Skin epidermis (tissue), 12 donors: Measurements from ENCODE around the gene CRCP.
"Not testable (repeated sequence)": the region's sequence is repeated elsewhere in the genome, so short reads cannot be mapped to it uniquely, and the experiment has no call there.

Source experiments
- H3K27ac ChIP-seq, 21 experiments: fragments of 200-600 bp; sonication (generic) in 11 of 21; one replicate each; pipeline ENCODE4 v1.5.0; 2020; ENCODE audit warnings: mild to moderate bottlenecking in 3 of 21, inconsistent platforms in 2 of 21, moderate library complexity in 2 of 21
- H3K4me3 ChIP-seq, 7 experiments: fragments of 200-600 bp; sonication (generic) in 2 of 7; one replicate each; pipeline ENCODE4 v1.5.0; 2020; ENCODE audit warnings: inconsistent platforms in 2 of 7, mild to moderate bottlenecking in 2 of 7, moderate library complexity in 1 of 7

CRCP gene

DNA sequence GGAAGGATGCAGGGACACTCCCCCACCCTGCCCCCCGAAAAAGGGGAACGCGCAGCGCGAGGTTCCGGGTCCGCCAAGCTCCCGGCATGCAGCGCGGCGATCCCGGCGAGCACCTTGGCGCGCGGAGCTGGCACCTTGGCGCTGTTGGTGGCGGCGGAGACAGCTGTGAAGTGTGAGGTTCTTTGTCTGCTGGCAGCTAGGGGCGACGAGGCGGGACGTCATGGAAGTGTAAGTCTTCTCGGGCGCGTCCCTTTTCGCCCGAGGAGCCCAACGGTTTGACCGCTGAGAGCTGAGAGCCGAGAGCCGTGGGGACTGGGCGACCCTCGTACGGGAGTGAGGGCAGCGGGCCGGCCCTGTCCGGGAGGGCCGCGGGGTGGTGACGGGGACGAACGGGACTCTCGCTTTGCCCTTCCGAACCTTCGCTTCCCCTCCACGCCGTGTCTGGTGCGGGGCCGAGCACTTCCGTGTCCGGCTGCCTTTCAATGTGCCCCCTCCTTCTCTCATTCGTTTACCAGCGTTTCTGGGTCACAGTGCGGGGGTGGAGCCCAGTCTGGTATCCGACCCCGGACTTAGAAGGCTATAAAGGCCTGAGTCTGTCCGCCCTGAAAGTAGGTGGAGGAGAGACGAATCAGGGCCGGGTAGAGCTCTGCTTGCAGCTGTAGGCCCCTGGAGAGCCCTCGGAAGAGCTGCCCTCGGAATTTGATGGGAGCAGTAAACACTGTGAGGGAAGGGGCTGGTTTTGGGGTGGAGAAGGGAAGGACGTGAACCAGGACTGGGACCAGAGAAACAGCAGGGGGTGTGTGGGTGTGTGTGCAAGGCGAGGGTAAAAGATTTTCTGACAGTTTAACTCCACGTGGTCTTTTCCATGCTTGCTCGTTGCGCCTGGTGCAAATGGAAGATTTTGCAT, at the start of gene CRCP:
CRCP (plus strand) TSS at position 105 of the 907 bp plus-strand sequence; CDS start at position 221, 116 bp downstream.
- H3K27ac ChIP-seq: peak within 1 kb of the TSS; percentile 42 to 99 (median 95)
- H3K4me3 ChIP-seq: peak within 1 kb of the TSS; percentile 77 to 94 (median 85)

DNA sequence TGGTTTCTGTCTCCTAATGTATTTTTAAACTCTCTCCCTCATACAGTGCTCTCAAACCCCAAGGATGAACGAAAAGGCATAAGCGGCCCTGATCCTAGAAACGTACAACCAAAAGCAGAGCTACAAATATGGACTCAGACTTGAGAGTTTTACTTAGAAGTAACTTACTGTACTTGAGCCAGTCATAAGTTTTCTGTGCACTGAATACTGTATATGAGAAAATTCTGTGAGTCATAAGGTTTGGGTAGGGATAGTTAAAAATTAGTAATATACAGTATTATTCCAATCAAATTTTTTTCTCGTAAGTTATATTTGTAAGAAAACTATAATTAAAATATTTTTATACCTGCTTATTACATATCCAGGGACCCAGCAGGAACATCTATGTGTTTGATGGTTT, 44.9 kb upstream of the CRCP start:
- Histone ChIP-seq H3K27ac (no peak overlapping the region), H3K4me3 (no peak overlapping the region)

DNA sequence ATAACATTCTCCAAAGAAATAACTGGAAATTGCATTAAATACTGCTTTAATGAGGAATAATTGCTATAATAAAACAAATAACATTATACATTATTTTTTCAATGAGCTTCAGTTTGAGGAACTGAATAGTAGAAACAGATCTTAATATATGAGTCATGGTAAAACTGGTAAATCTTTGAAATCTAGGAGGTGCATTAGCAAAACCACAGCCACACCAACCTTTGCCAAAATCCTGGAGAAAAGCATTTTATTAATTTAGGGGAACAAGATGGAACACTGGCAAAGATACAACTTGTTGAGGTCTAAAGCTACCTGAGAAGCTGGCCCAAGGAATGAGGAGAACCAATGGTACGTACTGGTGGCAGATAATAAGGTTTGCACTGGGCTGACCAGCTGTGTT, 44.4 kb upstream of the CRCP start:
- no peak overlapping the region for H3K27ac ChIP-seq

DNA sequence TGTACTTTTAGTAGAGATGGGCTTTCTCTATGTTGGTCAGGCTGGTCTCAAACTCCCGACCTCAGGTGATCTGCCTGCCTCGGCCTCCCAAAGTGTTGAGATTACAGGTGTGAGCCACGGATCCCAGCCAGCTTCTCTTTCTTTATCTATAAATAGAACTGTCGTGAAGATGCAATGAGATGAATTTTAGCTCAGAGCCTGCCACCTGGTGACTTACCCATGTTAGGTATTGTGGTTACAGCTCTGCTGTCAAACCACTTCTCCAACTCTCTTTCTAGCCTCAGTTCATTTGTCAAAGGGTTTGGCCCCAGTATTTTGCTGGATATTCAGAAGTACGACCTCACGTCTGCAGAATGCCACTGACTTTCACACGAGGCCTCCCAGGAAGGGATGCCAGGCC, 42.4 kb upstream of the CRCP start:
- not testable (repeated sequence) for H3K4me3 ChIP-seq, H3K27ac ChIP-seq

More for the DNA sequence above, 44.4 kb upstream of the CRCP start:
- H3K4me3 ChIP-seq: no peak overlapping the region

DNA sequence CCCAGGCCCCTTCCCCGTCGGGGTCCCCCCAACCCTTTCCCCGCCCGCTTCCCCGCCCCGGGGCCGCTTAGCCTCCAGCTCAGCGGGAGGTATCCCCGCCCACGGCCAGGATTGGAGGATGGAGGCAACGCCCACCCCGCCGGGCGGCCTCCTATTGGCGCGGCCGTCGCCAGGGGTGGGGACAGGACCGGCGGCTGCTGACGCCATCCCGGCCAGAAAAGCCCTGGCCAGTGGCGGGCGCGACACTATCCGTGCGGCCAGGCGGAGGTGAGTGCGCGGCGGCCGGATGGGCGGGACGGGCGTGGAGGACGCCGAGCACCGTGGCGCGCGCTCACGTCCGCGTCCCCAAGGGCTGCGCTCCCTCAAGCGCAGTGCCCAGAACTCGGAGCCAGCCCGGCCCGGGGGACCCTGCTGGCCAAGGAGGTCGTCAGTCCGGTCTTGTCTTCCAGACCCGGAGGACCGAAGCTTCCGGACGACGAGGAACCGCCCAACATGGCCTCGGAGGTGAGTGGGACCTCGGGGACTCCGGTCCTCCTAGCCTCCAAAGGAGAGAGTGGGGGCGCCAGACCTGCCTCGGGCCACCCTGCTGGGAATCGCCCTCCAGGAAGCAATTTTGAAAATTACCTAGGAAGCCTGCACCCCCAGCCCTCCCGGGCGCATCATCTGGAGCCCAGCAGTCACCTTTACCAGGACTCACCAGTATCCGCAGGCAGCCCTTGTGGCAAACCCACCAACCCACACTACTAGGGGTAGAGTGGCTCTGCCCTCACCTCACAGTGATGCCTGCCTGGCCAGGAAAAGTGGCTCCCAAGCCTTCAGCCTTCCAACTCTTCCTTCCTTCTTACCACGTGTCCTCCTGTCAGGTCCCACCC, 38.8 kb upstream of the CRCP start, which contains the start of gene ASL:
ASL (plus strand) TSS at position 230 of the 872 bp plus-strand sequence; CDS start at position 493, 263 bp downstream.
- Histone ChIP-seq H3K27ac (peak within 1 kb of the TSS in 19 of 21 experiments; percentile 18 to 84 (median 75)), H3K4me3 (peak within 1 kb of the TSS; percentile 52 to 85 (median 75))

DNA sequence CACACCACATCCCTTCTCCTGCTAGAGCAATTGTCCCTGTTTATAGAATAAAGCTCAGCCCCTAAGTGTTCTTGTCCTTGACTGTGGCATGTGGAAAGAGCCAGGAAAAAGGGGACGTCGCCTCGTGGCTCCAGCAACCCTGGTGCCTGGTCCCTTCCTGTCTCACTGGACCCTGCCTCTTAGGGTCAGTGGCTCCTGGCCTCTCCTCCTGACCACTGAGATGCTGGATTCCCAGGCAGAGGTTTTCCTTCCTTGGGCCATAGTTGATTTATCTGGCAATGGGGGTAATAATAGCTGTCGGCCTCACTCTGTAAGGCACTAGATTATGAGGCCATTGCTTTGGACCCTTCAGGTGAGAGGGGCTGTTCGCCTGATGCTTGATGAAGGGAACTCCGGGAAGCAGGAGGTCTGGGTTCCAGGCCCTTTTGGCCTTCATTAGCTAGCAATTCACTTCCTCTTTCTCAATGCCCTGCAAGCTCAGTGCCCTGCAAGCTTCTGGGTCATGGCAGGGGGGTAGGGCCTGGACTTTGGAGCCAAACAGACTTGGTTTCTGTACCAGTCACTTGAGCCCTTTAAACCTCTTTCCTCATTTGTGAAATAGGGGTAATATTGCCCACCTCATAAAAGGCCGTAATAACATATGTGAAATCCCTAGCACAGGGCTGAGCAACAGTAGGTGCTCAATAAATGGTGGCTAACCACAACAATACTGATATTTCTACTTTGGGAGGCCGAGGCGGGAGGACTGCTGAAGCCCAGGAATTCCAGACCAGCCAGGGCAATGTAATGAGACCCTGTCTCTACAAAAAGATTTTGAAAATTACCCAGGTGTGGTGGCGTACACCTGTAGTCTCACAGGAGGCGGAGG, 38.0 kb upstream of the CRCP start:
- Histone ChIP-seq H3K4me3 (peak overlapping the region; percentile 52 to 85 (median 75)), H3K27ac (peak overlapping the region in 13 of 21 experiments; percentile 55 to 84 (median 78))

DNA sequence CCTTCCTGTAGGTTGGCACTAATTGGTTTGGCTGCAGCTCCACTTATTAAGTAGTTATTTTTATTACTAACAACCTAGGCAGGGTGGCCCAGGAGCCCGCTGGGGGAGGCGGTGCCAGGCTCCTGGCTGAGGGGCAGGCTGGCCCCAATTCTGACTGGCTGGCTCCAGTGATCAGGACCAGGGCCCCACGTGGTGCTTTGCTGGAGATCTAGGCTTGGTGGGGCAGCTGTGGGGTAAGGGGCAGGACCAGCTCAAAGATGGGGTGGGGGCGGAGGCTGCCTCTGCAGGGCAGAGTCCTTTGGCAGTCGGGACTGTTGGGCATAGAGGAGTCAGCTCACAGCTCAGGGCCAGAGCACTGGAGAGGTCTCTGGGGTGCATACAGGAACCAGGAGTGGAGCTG, 36.6 kb upstream of the CRCP start:
- Histone ChIP-seq H3K27ac (no peak overlapping the region), H3K4me3 (no peak overlapping the region)

DNA sequence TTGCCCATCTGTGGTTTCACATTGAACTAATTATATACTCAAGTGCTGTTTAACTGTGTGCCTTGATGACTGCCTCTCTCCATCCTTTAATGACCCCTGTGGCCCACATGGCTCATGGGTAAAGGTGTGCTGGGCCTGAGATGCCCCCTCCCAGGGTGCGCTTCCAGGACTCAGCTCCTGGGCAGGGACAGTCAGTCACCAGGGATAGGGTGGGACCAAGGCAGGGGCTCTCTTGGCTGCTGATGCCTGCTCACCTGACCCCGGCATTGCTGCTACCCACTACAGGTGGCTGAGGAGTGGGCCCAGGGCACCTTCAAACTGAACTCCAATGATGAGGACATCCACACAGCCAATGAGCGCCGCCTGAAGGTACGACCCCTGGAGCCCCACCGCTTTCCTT, 32.6 kb upstream of the CRCP start:
- H3K27ac ChIP-seq: no peak overlapping the region
- no peak overlapping the region for H3K4me3 ChIP-seq

DNA sequence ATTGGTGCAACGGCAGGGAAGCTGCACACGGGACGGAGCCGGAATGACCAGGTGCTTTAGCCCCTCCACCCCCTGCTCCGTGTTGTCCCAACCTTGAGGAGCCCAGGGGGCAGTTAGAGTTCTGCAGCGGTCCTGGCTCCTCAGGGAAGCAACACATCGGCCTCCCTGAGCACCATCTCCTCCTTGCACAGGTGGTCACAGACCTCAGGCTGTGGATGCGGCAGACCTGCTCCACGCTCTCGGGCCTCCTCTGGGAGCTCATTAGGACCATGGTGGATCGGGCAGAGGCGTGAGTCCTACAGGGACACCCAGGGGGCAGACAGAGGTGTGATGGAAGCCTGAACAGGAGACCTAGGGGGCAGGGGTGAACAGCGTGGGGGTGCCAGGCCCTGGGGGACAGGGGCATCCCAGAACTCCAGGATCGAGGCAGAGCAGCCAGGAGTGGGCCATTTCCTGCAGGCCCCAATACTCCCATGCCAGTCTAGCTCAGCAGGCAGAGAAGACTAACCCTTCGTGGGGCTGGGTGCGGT, 31.7 kb upstream of the CRCP start:
- Histone ChIP-seq H3K27ac (no peak overlapping the region), H3K4me3 (no peak overlapping the region)

DNA sequence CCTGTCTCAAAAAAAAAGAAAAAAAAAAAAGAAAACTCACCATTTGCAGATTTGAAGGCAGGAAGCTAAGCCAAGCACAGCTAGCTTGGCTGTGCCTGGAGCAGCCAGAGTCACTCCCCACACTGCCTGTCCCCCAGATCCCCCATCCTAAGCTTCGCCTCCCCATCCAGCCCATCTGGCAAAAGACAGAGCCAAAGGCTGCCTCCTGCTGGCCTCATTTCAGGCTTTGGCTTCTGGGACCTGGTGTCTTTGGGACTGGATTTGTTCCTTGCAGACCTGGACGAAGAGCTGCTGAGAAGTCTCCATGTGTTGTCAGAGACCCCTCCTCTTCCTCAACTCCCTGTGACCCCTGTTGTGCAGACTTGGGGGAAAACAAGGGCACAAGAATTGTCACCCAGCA, 31.0 kb upstream of the CRCP start:
- no peak overlapping the region for H3K27ac ChIP-seq

DNA sequence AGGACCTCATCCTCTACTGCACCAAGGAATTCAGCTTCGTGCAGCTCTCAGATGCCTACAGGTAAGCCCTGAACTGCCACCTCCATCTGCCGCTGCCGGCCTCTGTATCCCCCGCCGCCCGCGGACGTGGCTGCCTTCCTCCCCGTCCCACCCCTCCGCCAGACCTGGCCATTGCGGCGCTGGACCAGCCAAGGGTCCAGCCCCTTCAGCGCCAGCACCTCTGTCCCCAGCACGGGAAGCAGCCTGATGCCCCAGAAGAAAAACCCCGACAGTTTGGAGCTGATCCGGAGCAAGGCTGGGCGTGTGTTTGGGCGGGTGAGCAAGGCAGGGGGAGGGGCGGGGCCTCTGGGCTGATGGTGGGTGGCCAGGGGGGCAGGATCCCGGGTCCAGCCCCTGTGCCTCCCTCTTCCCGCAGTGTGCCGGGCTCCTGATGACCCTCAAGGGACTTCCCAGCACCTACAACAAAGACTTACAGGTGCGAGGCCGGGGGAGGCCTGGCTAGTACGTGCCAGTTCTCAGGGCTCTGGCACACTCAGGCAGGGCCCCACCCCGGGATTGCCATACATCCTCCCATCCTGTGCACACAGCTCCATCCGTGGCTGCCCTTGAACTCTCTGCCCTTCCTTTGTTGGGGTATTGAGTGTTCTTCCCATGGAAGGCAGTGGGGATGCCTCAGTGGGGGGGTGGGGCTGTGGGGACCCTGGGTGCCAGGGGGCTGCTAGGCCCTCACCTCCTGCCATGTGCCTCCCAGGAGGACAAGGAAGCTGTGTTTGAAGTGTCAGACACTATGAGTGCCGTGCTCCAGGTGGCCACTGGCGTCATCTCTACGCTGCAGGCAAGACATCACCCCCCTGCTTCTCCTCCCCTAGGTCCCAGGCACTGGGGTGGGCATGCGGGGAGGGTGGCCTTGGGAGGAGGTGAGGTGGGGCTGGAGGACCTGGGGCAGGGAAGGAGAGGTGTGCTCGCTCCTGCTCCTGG, 25.5 kb upstream of the CRCP start:
- no peak overlapping the region for H3K27ac ChIP-seq
- peak overlapping the region in 1 of 7 experiments; percentile 7 for H3K4me3 ChIP-seq

More for the DNA sequence above, 31.0 kb upstream of the CRCP start:
- H3K4me3 ChIP-seq: no peak overlapping the region

DNA sequence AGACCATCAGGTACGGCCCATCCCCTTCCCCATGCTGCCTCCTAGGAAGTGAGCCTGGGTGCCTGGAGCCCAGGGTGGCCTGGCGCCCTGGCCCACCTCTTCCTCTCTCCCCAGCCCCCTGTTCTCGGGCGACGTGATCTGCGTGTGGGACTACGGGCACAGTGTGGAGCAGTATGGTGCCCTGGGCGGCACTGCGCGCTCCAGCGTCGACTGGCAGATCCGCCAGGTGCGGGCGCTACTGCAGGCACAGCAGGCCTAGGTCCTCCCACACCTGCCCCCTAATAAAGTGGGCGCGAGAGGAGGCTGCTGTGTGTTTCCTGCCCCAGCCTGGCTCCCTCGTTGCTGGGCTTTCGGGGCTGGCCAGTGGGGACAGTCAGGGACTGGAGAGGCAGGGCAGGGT, 22.0 kb upstream of the CRCP start:
- no peak overlapping the region for H3K27ac ChIP-seq
- H3K4me3 ChIP-seq: no peak overlapping the region

DNA sequence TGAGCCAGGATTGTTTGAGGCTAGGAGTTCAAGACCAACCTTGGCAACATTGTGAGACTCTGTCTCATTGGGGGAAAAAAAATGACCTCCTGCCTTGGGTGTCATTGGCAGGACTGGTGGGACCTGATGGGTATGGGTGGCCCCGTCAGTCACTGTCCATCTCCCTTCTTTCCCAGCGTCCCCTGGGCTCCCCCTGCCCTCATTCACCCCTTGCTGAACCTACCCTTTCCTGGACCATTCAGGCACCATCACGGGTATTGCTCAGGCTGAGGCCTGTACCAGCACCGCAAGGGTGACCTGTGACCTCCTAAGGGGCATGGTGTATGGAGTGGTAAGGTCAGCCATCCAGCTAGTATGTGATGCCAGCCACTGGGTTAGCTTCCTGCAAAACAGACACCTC, 19.6 kb upstream of the CRCP start:
- H3K27ac ChIP-seq: no peak overlapping the region
- no peak overlapping the region for H3K4me3 ChIP-seq

DNA sequence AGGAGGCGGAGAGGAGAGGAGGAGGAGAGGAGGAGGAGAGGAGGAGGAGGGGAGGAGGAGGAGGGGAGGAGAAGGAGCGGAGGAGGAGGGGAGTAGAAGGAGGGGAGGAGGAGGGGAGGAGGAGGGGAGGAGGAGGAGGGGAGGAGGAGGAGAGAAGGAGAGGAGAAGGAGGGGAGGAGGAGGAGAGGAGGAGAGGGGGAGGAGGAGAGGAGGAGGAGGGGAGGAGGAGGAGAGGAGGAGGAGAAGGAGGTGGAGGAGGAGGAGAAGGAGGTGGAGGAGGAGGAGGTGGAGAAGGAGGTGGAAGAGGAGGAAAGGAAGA, 15.5 kb upstream of the CRCP start:
- Histone ChIP-seq H3K4me3 (no peak overlapping the region), H3K27ac (peak overlapping the region in 12 of 21 experiments; percentile 67 to 88 (median 78))

DNA sequence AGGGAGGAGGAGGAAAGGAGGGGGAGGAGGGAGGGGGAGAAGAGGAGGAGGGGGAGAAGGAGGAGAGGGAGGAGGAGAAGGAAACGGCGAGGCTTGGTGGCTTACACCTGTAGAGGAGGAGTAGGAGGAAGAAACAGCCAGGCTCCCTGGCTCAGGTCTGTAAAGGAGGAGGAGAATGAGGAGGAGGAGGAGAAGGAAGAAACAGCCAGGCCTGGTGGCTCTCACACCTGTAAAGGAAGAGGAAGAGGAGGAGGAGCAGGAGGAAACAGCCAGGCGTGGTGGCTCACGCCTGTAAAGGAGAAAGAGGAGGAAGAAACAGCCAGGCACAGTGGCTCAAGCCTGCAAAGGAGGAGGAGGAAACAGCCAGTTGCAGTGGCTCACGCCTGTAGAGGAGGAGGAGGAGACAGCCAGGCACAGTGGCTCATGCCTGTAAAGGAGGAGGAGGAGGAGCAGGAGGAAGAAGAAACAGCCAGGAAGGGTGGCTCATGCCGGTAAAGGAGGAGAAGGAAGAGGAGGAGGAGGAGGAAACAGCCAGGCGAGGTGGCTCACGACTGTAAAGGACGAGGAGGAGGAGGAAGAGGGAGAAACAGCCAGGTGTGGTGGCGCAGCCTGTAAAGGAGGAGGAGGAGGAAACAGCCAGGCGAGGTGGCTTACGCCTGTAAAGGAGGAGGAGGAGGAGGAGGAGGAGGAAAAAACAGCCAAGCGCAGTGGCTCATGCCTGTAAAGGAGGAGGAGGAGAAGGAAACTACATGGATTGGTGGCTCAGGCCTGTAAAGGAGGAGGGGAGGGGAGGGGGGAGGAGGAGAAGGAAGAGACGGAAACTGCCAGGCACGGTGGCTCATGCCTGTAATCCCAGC, 14.9 kb upstream of the CRCP start:
- Histone ChIP-seq H3K27ac (peak overlapping the region in 20 of 21 experiments; percentile 35 to 88 (median 78)), H3K4me3 (peak overlapping the region; percentile 12 to 34 (median 26))

DNA sequence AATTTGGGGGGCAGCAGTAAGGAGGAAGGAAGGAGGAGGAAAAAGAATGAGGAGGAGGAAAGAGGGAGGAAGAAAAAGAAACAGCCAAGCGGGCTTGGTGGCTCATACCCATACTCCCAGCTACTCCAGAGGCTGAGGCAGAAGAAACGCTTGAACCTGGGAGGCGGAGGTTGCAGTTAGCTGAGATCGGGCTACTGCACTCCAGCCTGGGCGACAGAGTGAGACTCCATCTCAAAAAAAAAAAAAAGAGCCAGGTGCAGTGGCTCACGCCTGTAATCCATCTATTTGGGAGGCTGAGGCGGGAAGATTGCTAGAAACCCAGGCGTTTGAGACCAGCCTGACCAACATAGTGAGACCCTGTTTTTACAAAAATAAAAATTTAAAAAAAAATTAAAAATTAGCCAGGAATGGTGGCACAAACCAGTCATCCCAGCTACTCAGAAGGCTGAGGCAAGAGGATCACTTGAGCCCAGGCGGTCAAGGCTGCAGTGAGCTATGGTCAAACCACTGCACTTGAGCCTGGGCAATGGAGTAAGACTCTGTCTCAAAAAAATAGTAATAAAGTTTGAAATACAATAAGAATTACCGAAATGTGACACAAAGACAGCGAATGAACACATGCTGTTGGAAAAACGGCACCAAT, 14.1 kb upstream of the CRCP start:
- Histone ChIP-seq H3K27ac (peak overlapping the region in 20 of 21 experiments; percentile 35 to 88 (median 78)), H3K4me3 (peak overlapping the region in 6 of 7 experiments; percentile 16 to 34 (median 28))

DNA sequence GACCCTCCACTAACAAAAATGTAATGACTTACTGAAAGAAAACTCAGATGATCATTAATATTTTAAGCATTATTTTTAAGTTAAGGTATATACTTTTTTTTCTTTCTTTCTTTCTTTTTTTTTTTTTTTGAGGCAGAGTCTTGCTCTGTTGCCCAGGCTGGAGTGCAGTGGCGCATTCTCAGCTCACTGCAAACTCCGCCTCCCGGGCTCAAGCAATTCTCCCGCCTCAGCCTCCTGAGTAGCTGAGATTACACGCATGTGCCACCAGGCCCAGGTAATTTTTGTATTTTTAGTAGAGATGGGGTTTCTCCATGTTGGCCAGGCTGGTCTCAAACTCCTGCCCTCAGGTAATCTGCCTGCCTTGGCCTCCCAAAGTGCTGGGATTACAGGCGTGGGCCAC, 12.5 kb upstream of the CRCP start:
- H3K4me3 ChIP-seq, H3K27ac ChIP-seq: not testable (repeated sequence)
